Left ventricle myocardium inferior (tissue), 1 donor: ENCODE data around the gene PRODH. TPM values are rescaled to one million over a fixed set of nuclear protein-coding genes. Genes with fewer than 3 reads are reported as not detected.
"Not testable (repeated sequence)": the region's sequence is repeated elsewhere in the genome, so short reads cannot be mapped to it uniquely, and the experiment has no call there.

ENCODE experiments used
- DNase-seq: peaks from one replicate; pipeline ENCODE4 v3.0.0-alpha.2; 2020
- H3K27ac ChIP-seq: fragments of 200-600 bp; replicated peaks from 2 replicates; pipeline ENCODE4 v1.8.0; 2021
- H3K27me3 ChIP-seq: fragments of 200-600 bp; 2 replicates; pipeline ENCODE4 v1.8.0; 2021; ENCODE audit warnings: low read depth
- H3K36me3 ChIP-seq: fragments of 200-600 bp; 2 replicates; pipeline ENCODE4 v1.8.0; 2021
- H3K4me1 ChIP-seq: fragments of 200-600 bp; 2 replicates; pipeline ENCODE4 v1.8.0; 2021
- H3K4me3 ChIP-seq: fragments of 200-600 bp; 2 replicates; pipeline ENCODE4 v1.8.0; 2021; ENCODE audit warnings: mild to moderate bottlenecking, moderate library complexity
- H3K9me3 ChIP-seq: fragments of 200-600 bp; replicated peaks from 2 replicates; pipeline ENCODE4 v1.8.0; 2021
- CTCF ChIP-seq: fragments of 200-600 bp; IDR thresholded peaks from 2 replicates; pipeline ENCODE4 v1.8.0; 2021; ENCODE audit warnings: antibody characterized with exemption, mild to moderate bottlenecking, borderline replicate concordance
- intact Hi-C: fragments of 100-400 bp; cut with micrococcal nuclease; formaldehyde crosslinking; loops from one replicate; pipeline ENCODE4 v1.11.0; 2022
- total RNA-seq: library from RNA; stranded (reverse); fragmentation: NEBNext Ultra II Directional; extraction: Animal tissue kit (Norgen Biotek cat#: 25700); gene quantifications from one replicate; pipeline ENCODE4 v1.2.1, GENCODE V29; 2021
- donor health status: DM: no; HTN: yes; CAD: no; lungs with severe emphysema.

The PRODH gene
- total RNA-seq, 1 donor from 2014 or later = 13.3 TPM

GRCh38 chr22:18931905-18932652 is 4.0 kb downstream of the PRODH start:
- no peak overlapping the region for H3K4me3 ChIP-seq
- no peak for TF ChIP-seq CTCF
- H3K27me3 ChIP-seq = no peaks in the 10 kb centered on the region
- no peaks in the 10 kb centered on the region for H3K9me3 ChIP-seq
- H3K27ac ChIP-seq = no peak overlapping the region
- H3K4me1 ChIP-seq = no peaks in the 10 kb centered on the region
- no peaks in the 10 kb centered on the region for H3K36me3 ChIP-seq
- DNase-seq = no peak
- intact Hi-C loops = no loop called here

- Histone ChIP-seq H3K27ac (no peak overlapping the region), H3K4me1 (no peaks in the 10 kb centered on the region), H3K36me3 (no peaks in the 10 kb centered on the region), H3K9me3 (no peaks in the 10 kb centered on the region), H3K4me3 (no peak overlapping the region), H3K27me3 (no peaks in the 10 kb centered on the region)
- intact Hi-C loops = no loop called here
- no peak for TF ChIP-seq CTCF
- DNase-seq = no peak
Observed at GRCh38 chr22:18929459-18929858, 6.6 kb downstream of the PRODH start.

GRCh38 chr22:18927573-18927972 is 8.5 kb downstream of the PRODH start:
- Histone ChIP-seq H3K36me3 (no peaks in the 10 kb centered on the region), H3K4me1 (no peaks in the 10 kb centered on the region), H3K27ac (no peak overlapping the region), H3K27me3 (no peaks in the 10 kb centered on the region), H3K9me3 (no peaks in the 10 kb centered on the region), H3K4me3 (no peak overlapping the region)
- no peak for DNase-seq
- intact Hi-C loops = no loop called here
- TF ChIP-seq CTCF = no peak

GRCh38 chr22:18927020-18927419 is 9.1 kb downstream of the PRODH start:
- no peaks in the 10 kb centered on the region for H3K4me1 ChIP-seq

GRCh38 chr22:18925368-18926064 is 10.6 kb downstream of the PRODH start:
- no peak overlapping the region for H3K4me3 ChIP-seq
- H3K27me3 ChIP-seq = no peaks in the 10 kb centered on the region
- TF ChIP-seq CTCF = no peak
- no peak overlapping the region for H3K27ac ChIP-seq
- H3K9me3 ChIP-seq = no peaks in the 10 kb centered on the region
- H3K4me1 ChIP-seq = no peaks in the 10 kb centered on the region
- no peak for DNase-seq
- intact Hi-C loops = no loop called here
- H3K36me3 ChIP-seq = no peaks in the 10 kb centered on the region

More at GRCh38 chr22:18927020-18927419, 9.1 kb downstream of the PRODH start:
- H3K36me3 ChIP-seq = no peaks in the 10 kb centered on the region
- H3K9me3 ChIP-seq = no peaks in the 10 kb centered on the region
- no peak overlapping the region for H3K4me3 ChIP-seq
- DNase-seq = no peak
- H3K27ac ChIP-seq = no peak overlapping the region
- TF ChIP-seq CTCF = no peak
- intact Hi-C loops = no loop called here
- no peaks in the 10 kb centered on the region for H3K27me3 ChIP-seq

GRCh38 chr22:18920257-18920902 is 15.7 kb downstream of the PRODH start:
- intact Hi-C loops = not testable (repeated sequence)

GRCh38 chr22:18917818-18918217 is 18.3 kb downstream of the PRODH start:
- H3K27me3 ChIP-seq, H3K4me3 ChIP-seq, intact Hi-C loops, H3K4me1 ChIP-seq, H3K36me3 ChIP-seq, H3K9me3 ChIP-seq, DNase-seq, H3K27ac ChIP-seq: not testable (repeated sequence)

More at GRCh38 chr22:18920257-18920902, 15.7 kb downstream of the PRODH start:
- not testable (repeated sequence) for H3K27me3 ChIP-seq, H3K36me3 ChIP-seq, H3K27ac ChIP-seq, H3K4me3 ChIP-seq, H3K4me1 ChIP-seq, DNase-seq, H3K9me3 ChIP-seq

- intact Hi-C loops, H3K36me3 ChIP-seq, H3K27me3 ChIP-seq, H3K27ac ChIP-seq, DNase-seq, H3K4me1 ChIP-seq, H3K9me3 ChIP-seq, H3K4me3 ChIP-seq: not testable (repeated sequence)
Observed at GRCh38 chr22:18915550-18915949, 20.5 kb downstream of the PRODH start.
